DND-41 (cell line): ENCODE results near the gene LMNTD1.
"Not testable (repeated sequence)": the region's sequence is repeated elsewhere in the genome, so short reads cannot be mapped to it uniquely, and the experiment has no call there.

ENCODE experiments used
- ATAC-seq: fragments of 200-7000 bp; cut with Tn5 transposase; 3 replicates; pipeline ENCODE4 v1.9.1; 2021; ENCODE audit warnings: low read depth; ENCODE audit not compliant: insufficient read depth
- DNase-seq: peaks from one replicate; pipeline ENCODE4 v3.0.0-alpha.2; 2020
- H2AFZ ChIP-seq: 2 replicates; pipeline ENCODE4 v1.6.0; 2012; ENCODE audit warnings: low read depth, low read length
- H3K27ac ChIP-seq: 2 replicates; pipeline ENCODE4 v1.5.1; 2012; ENCODE audit warnings: low read length, inconsistent platforms
- H3K27me3 ChIP-seq: fragments of 200-600 bp; sonication (generic); 2 replicates; pipeline ENCODE4 v1.6.0; 2012; ENCODE audit warnings: low read length, mild to moderate bottlenecking, inconsistent platforms; ENCODE audit not compliant: insufficient read depth, poor library complexity
- H3K36me3 ChIP-seq: 2 replicates; pipeline ENCODE4 v1.5.1; 2012; ENCODE audit warnings: low read length, inconsistent platforms; ENCODE audit not compliant: insufficient read depth
- H3K4me1 ChIP-seq: 2 replicates; pipeline ENCODE4 v1.5.1; 2012; ENCODE audit warnings: mild to moderate bottlenecking, low read length; ENCODE audit not compliant: insufficient read depth
- H3K4me2 ChIP-seq: 2 replicates; pipeline ENCODE4 v1.6.0; 2012; ENCODE audit warnings: mild to moderate bottlenecking, moderate library complexity, low read length, inconsistent platforms; ENCODE audit not compliant: insufficient read depth
- H3K4me3 ChIP-seq, 2 experiments: fragments of 200-600 bp in 1 of 2; shearing (Covaris generic) in 1 of 2; 2 replicates each; pipeline ENCODE4 v1.5.1; 2012 to 2016; ENCODE audit warnings: inconsistent platforms in 2 of 2, low read length in 2 of 2, mild to moderate bottlenecking in 2 of 2, low read depth in 1 of 2, moderate library complexity in 1 of 2
- H3K79me2 ChIP-seq: 2 replicates; pipeline ENCODE4 v1.6.0; 2012; ENCODE audit warnings: low read length, inconsistent platforms; ENCODE audit not compliant: insufficient read depth
- H3K9ac ChIP-seq: 2 replicates; pipeline ENCODE4 v1.6.0; 2012; ENCODE audit warnings: low read depth, mild to moderate bottlenecking, inconsistent platforms, low read length, moderate library complexity
- H3K9me3 ChIP-seq: 2 replicates; pipeline ENCODE4 v1.5.1; 2012; ENCODE audit warnings: low read length, moderate library complexity, mild to moderate bottlenecking, inconsistent platforms; ENCODE audit not compliant: insufficient read depth, severe bottlenecking
- H4K20me1 ChIP-seq: 2 replicates; pipeline ENCODE4 v1.6.0; 2012; ENCODE audit warnings: low read length; ENCODE audit not compliant: insufficient read depth
- EZH2 ChIP-seq: IDR thresholded peaks from 3 replicates; pipeline ENCODE4 v1.6.1; 2012; ENCODE audit warnings: borderline replicate concordance, low read depth, mild to moderate bottlenecking, moderate library complexity, low read length, inconsistent platforms; ENCODE audit not compliant: severe bottlenecking
- TF ChIP-seq, protein P1 (sequence below): IDR thresholded peaks from 2 replicates; pipeline ENCODE4 v1.5.1; 2012; ENCODE audit warnings: borderline replicate concordance, low read length, moderate library complexity, mild to moderate bottlenecking; ENCODE audit not compliant: poor library complexity, severe bottlenecking; ENCODE audit errors: extremely low read depth

Gene LMNTD1, protein sequence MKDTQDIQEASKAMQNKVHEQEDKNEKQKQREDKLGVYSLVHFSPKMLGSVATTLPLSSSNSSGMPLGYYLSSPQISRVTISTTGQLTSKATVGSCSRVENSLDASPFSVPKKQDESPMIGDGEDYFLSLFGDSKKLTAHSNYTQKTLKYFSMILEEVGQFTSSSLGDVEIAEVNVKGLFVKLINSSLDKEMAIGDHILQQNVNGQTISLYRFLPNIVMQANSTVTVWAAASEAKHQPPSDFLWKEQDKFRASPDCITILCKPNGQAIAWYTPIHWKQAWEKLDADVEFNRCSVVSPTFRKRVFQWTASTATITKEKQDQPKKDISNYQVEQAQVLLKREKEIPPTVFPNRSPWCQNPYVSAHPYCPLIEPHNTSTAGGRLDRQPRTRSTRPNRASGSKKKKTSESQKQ

DNA sequence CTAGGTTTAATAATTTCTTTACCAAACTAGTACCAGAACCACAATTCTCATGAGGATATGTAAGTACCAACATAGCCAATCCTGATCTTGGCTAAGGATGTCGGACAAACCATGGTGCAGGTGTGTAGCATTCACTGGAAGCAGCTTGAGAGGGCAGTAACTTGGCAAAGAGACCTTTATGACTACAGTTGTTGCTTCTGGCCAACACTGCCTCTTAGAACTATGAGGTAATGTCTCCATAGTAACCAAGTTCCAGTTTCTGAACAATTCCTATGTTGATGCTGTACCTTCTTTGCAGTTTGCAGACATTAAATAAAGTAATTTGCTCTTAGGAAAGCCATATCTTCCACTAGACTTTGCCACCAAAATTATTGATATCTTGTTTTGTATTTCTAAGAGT, at the start of gene LMNTD1:
TSS of gene LMNTD1 (minus strand) at position 186 of the 400 bp plus-strand sequence. CDS start 324 bp downstream, outside the sequence.
- H3K27ac ChIP-seq: no peak within 1 kb of the TSS
- H3K4me2 ChIP-seq: no peak within 1 kb of the TSS
- DNase-seq: no peak

DNA sequence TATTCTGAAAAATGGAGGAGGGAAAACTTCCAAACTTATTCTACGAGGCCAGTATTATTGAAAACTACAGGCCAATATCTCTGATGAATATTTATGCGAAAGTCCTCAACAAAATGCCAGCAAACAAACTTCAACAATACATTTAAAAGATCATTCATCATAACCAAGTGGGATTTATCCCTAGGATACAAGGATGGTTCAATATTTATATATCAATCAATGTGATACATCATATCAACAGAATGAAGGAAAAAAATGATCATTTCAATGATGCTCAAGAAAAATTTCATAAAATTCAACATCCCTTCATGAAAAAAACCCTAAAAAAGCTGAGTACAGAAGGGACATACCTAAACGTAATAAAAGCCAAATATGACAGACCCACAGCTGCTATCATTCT, 45.9 kb upstream of the LMNTD1 start:
- Histone ChIP-seq H3K4me2 (no peak overlapping the region), H3K27me3 (no peaks in the 10 kb centered on the region), H3K36me3 (no peaks in the 10 kb centered on the region), H3K9me3 (no peaks in the 10 kb centered on the region), H3K79me2 (no peaks in the 10 kb centered on the region), H3K9ac (no peak overlapping the region), H2AFZ (no peak overlapping the region), H4K20me1 (no peaks in the 10 kb centered on the region), H3K4me3 (no peak overlapping the region), H3K27ac (no peak overlapping the region), H3K4me1 (no peaks in the 10 kb centered on the region; the same call in 1 of the 2 replicates)
- DNase-seq (no peak), ATAC-seq (no peak)
- TF ChIP-seq EZH2: no peak
- TF ChIP-seq, protein P1, sequence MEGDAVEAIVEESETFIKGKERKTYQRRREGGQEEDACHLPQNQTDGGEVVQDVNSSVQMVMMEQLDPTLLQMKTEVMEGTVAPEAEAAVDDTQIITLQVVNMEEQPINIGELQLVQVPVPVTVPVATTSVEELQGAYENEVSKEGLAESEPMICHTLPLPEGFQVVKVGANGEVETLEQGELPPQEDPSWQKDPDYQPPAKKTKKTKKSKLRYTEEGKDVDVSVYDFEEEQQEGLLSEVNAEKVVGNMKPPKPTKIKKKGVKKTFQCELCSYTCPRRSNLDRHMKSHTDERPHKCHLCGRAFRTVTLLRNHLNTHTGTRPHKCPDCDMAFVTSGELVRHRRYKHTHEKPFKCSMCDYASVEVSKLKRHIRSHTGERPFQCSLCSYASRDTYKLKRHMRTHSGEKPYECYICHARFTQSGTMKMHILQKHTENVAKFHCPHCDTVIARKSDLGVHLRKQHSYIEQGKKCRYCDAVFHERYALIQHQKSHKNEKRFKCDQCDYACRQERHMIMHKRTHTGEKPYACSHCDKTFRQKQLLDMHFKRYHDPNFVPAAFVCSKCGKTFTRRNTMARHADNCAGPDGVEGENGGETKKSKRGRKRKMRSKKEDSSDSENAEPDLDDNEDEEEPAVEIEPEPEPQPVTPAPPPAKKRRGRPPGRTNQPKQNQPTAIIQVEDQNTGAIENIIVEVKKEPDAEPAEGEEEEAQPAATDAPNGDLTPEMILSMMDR: no peak

More for the DNA sequence above, at the start of gene LMNTD1:
- no peaks in the 10 kb centered on the region for H4K20me1 ChIP-seq
- no peaks in the 10 kb centered on the region for H3K9me3 ChIP-seq
- H3K4me3 ChIP-seq: no peak within 1 kb of the TSS
- no peak within 1 kb of the TSS for H3K9ac ChIP-seq
- TF ChIP-seq EZH2: no peak
- TF ChIP-seq, protein P1: no peak
- no peaks in the 10 kb centered on the region for H3K36me3 ChIP-seq
- H3K27me3 ChIP-seq: peaks cover 5% of the 10 kb centered on the region
- no peaks in the 10 kb centered on the region for H3K79me2 ChIP-seq
- H3K4me1 ChIP-seq: no peaks in the 10 kb centered on the region
- H2AFZ ChIP-seq: no peak within 1 kb of the TSS
- ATAC-seq: no peak

DNA sequence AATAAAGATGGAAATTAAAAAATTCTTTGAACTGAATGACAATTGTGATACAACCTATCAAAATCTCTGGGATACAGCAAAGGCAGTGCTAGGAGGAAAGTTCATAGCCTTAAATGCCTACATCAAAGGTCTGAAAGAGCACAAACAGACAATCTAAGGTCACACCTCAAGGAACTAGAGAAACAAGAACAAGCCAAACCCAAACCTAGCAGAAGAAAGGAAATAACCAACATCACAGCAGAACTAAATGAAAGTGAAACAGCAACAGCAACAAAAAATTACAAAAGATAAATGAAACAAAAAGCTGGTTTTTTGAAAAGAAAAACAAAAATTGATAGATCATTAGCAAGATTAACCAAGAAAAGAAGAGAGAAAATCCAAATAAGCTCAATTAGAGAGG, 42.4 kb upstream of the LMNTD1 start:
- not testable (repeated sequence) for H3K9me3 ChIP-seq, ATAC-seq, H3K4me3 ChIP-seq, H3K9ac ChIP-seq, H3K4me2 ChIP-seq, H3K27me3 ChIP-seq, DNase-seq, H3K79me2 ChIP-seq, H3K27ac ChIP-seq, H3K36me3 ChIP-seq, H4K20me1 ChIP-seq, H2AFZ ChIP-seq
- H3K4me1 ChIP-seq: peaks cover 20% of the 10 kb centered on the region

DNA sequence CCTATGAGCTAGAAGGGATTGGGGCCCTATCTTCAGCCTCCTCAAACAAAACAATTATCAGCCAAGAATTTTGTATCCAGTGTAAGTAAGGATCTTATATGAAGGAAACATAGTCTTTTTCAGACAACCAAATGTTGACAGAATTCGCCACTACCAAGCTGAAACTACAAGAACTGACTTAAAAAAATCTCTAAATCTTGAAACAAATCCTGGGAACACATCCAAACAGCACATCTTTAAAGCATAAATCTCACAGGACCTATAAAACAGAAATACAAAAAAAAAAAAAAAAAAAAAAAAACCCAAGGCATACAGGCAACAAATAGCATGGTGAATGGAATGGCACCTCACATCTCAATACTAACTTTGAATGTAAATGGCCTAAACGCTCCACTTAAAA, 41.3 kb upstream of the LMNTD1 start:
- Histone ChIP-seq H3K9ac (no peak overlapping the region), H4K20me1 (no peaks in the 10 kb centered on the region), H3K4me2 (no peak overlapping the region), H3K4me3 (no peak overlapping the region), H3K27me3 (no peaks in the 10 kb centered on the region), H2AFZ (no peak overlapping the region), H3K79me2 (no peaks in the 10 kb centered on the region), H3K27ac (no peak overlapping the region), H3K9me3 (no peaks in the 10 kb centered on the region), H3K36me3 (no peaks in the 10 kb centered on the region), H3K4me1 (peaks cover 30% of the 10 kb centered on the region)
- ATAC-seq: no peak
- TF ChIP-seq, protein P1: no peak
- DNase-seq: no peak
